HG02943 (cell line): Measurements from ENCODE around the gene KCND3.

Source experiments
- ATAC-seq: cut with Tn5 transposase; IDR thresholded peaks from one replicate; pipeline ENCODE4 v1.9.1; 2021; ENCODE audit warnings: mild to moderate bottlenecking, low read depth, moderate library complexity; ENCODE audit not compliant: unreplicated experiment

Gene KCND3

GRCh38 chr1:111990026-111990877 is 784 bp upstream of the KCND3 start:
- ATAC-seq, result no peak

DNA sequence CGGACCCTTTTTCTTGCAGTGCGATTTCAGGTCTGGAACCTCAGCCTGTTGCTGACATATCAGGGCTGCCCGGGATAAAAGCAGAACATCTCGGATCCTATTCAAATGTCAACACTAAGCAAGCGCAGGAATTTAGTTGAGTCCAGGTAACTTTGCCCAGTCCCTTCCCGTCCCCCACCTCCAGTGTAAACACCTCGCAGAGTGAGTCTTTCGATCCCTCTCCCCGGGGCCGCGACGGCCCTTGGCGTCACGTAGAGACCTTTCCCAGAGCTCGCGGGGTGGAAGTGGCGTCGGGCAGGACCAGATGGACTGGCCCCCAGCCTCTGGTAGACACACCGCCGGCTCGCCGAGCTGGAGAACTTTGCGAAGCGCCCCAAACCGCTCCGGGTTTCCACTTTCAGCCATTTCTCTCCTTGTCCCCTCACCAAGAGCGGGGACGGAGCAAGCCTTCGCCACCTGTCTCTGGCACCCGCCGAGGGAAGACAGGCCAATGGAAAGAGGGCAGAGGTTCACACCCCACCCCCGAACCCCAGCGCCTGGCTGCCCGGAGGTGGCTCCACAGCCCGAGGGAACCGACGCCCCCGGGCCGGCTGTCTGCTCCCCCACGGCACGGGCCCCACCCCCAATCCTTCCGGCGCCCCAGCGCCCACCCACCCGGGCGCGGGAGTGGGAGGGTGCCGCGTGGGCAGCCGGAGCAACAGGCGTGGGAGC is 570 bp downstream of the KCND3 start:
- ATAC-seq, result no peak

- no peak for ATAC-seq
Observed at GRCh38 chr1:111988377-111988742, 1.1 kb downstream of the KCND3 start.

GRCh38 chr1:111987502-111987901 is 2.0 kb downstream of the KCND3 start:
- ATAC-seq, result no peak

GRCh38 chr1:111983500-111983899 is 6.0 kb downstream of the KCND3 start:
- no peak for ATAC-seq

DNA sequence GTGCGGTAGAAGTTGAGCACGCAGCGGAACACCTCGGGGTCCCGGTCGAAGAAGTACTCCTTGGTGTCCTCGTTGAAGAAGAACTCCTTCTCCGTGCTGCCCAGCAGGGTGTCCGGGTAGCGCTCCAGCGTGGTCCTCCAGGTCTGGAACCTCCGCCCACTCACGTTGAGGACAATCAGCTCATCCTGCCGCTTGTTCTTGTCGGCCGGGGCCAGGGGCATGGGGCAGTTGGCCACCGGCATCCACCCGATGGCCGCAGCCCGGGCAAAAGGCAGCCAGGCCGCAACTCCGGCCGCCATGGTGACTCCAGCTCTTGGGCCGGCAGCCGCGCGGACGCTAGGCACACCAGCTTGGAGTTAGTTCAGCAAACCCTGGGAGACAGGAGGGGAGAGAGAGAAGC is 7.0 kb downstream of the KCND3 start:
- ATAC-seq, result no peak

DNA sequence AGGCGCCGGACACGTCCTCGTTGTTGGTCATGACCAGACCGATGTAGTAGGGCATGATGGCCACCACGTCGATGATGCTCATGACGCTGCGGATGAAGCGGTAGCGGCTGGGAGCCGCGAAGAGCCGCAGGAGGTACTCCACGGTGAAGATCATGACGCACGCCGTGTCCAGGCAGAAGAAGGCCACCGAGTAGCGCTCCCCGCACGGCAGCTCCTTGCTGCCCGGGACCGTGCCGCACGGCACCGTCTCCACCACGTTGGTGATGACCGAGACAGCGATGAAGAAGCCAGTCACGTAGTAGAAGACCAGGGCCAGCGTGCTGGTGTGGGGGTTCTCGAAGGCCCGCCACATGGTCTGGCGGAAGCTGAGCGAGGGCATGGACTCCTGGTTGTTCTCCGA is 7.6 kb downstream of the KCND3 start:
- ATAC-seq, result no peak

DNA sequence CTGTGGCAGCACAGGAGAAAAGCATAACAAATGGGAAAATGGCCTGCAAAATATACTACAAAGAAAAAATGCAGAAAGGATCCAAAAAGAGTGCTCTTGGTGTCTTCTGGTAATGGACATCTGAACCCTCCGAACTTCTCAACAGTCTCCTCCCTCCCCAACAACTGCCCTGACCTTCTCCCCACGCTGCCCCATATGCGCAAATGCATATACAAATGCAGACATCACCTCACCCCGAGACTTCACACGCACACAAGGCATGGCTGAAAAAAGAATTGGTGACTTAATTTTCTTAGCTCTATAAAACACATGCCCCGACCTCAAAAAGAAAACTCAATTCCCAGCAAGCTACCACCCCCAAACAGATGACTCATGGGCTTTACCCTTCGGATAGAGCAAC is 8.4 kb downstream of the KCND3 start:
- ATAC-seq, result no peak

DNA sequence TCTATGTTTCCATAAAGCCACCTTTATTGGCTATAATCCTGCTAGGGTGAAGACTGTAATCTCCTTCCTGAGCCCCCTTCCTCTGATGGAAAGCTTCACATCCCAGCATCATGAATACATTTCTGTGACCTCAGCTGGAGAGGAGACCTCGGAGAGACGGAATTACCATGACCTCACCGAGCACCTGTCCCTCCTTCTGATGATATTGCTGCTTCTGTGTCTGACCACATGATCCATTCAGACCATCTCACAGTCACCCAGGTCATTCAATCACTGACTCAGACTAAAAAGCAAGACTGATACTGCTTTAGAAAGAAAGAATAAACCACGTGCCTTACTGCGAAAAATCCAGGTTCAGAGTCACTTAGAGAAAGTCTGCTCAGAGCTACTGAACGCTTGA is 8.8 kb downstream of the KCND3 start:
- ATAC-seq, result no peak

- no peak for ATAC-seq
Observed at GRCh38 chr1:111978695-111979094, 10.8 kb downstream of the KCND3 start.

- ATAC-seq, result no peak
Observed at GRCh38 chr1:111977378-111977777, 12.1 kb downstream of the KCND3 start.

DNA sequence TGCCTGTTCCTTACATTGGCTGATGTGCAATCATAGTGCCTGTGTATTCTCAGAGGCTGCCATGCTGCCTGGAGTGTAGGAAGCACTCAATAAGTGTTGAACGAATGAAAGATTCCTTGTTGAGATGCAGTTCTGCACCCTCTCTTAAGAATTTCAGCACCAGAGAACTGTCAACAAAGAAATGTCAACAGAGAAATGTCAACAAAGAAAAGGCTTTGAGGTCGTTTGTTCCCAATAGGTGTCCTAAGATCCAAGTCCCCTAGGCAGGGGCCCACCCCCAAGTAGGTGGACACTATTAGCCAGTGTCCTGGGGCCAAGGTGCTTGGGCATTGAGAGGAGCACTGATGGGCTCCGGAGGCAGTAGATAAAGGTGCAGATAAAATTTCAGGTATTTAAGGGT is 12.6 kb downstream of the KCND3 start:
- no peak for ATAC-seq

DNA sequence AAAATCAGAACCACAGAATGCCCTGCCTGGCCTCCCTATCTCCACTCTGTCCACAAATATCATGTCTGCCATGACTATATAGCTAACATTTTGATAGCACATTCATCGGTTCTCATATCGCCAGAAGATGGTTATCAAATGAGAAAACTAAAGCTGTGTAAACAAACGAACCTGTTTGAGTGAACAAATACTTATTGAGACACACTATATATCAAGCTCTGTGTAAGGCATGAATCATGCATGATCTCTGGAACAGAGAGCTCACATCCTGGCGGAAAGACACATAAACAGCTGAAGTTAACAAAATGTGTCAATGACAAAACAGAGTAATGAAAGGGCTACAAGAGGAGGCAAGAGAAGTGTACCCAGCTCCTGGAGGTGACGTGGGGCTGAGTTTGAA is 13.1 kb downstream of the KCND3 start:
- no peak for ATAC-seq

DNA sequence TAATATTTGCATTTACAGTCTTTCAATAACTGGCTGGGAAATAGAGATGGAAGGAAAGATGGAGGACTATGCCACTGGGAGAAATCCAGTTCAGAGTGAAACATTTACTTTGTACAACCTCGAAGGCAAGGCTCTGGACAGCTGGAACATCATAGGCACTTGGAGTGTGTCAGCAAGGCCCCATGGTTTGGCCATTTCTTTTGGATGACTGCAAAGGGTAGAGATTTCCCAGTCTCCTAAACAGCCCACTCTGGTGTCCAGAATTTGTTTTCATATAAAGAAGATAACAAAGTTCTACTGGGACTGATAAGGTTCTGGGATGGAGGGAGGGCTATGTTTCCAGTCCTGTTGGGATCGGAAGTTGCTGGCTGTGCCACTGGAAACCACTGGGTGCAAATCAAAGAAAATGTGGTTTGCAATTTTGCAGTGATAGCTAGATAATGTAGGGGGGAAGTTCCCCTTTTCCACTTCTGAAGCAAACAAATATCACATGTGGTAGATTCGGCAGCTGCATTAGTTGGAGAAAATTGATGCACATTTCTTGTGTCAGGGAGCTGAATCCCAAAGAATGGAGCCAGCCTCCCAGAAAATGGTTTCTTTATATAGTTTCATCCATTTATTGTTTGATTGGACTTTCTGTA is 16.2 kb downstream of the KCND3 start:
- no peak for ATAC-seq

GRCh38 chr1:111971396-111971795 is 18.1 kb downstream of the KCND3 start:
- ATAC-seq, result no peak

- ATAC-seq, result no peak
Observed at GRCh38 chr1:111968511-111968910, 21.0 kb downstream of the KCND3 start.

DNA sequence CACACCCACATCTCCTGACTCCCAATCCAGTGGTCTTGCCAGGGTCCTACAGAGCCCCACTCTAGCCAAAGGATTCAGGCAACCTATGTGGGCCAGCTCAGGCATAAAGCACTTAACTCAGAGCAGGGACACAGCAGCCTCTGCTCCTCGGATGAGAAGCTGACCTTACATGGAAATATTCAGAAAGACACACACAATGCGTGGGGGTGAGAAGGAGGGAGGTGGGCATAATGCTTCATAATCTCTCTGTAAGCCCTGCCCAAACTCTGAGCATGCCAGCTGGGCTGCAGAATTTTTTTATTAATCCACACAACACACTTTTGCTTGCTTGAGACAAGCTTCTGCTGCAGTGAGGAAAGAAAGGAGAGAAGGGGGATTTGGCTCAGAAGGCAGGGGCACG is 21.6 kb downstream of the KCND3 start:
- no peak for ATAC-seq

- ATAC-seq, result no peak
Observed at GRCh38 chr1:111967067-111967690, 22.3 kb downstream of the KCND3 start.

- ATAC-seq, result no peak
Observed at GRCh38 chr1:111965781-111966443, 23.6 kb downstream of the KCND3 start.

- ATAC-seq, result no peak
Observed at GRCh38 chr1:111963985-111964738, 25.3 kb downstream of the KCND3 start.
